ENCODE data around the gene PRPF40B. TPM values are rescaled to one million over a fixed set of nuclear protein-coding genes. Genes with fewer than 3 reads are reported as not detected.

PRPF40B gene
- total and polyA plus RNA-seq, 2 of the 13 experiments (the other 11 are each of a cell fraction or from before 2014, with no cell fraction given): 5.0 to 7.8 TPM

DNA sequence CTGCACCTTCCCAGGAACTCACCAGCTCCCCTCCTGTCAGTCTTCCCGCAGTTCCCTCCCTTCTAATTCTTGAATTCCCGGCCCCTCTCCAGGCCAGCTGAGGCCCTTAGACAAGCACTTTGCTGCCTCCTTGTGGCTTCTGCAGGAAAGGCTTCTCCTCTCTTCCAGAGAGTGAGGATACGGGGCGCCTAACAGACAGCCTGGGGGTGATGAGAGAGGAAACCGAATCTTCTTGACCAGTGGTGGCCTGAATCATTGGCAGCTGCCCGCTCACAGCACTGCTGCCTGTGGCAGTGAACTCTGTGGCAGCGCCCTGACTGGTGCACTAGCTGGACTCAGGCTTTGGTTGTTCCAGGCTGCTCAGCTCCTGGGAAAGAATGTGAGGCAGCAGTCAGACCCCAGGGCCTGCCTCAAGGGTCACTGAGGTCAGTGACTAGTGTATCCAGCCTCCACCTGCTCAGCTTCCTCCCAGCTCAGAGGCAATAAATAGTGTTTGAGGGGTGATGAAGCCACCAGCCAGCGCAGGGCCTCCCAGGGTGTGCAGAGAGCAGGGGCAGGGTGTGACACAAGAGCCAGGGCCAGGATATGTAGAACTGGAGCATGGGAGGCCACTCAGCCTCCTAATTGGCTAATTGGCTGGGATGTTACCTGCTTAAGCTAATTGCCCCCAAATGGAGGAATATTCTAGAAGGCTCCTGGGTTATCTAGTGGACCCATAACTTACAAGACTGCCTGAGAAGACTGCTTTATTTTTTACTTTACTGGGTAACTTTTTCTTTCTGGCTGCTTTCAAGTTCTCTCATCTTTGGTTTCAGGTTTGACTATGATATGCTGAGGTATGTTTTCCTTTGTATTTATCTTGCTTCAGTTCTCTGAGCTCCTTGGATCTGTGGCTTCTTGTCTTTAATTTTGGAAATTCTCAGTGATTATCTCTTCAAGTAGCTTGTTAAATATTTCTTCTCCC lies 42.5 kb upstream of the PRPF40B start (continued):
- no peak for TF ChIP-seq ZNF256 (CRISPR knock-in tag; conservative IDR thresholded peaks at IDR 0.05)
- no peak for TF ChIP-seq ZNF841 (CRISPR knock-in tag; IDR thresholded peaks at IDR 0.05; ENCODE audit: borderline replicate concordance)
- TF ChIP-seq LCORL (IDR thresholded peaks at IDR 0.05): no peak
- 0 out of 2 replicates have a peak, but pooled peaks have one; percentile 39 for TF ChIP-seq LCORL (CRISPR knock-in tag; IDR thresholded peaks at IDR 0.05)
- no peak for TF ChIP-seq AKAP8 (CRISPR knock-in tag; IDR thresholded peaks at IDR 0.05)
- no peak for TF ChIP-seq HMG20B (CRISPR knock-in tag; conservative IDR thresholded peaks at IDR 0.05)
- TF ChIP-seq RAD21 (CRISPR knock-in tag; IDR thresholded peaks at IDR 0.05): peak; percentile 81
- TF ChIP-seq MLLT10 (CRISPR knock-in tag; IDR thresholded peaks at IDR 0.05): no peak
- TF ChIP-seq ZNF446 (CRISPR knock-in tag; IDR thresholded peaks at IDR 0.05): no peak
- TF ChIP-seq, protein P1, sequence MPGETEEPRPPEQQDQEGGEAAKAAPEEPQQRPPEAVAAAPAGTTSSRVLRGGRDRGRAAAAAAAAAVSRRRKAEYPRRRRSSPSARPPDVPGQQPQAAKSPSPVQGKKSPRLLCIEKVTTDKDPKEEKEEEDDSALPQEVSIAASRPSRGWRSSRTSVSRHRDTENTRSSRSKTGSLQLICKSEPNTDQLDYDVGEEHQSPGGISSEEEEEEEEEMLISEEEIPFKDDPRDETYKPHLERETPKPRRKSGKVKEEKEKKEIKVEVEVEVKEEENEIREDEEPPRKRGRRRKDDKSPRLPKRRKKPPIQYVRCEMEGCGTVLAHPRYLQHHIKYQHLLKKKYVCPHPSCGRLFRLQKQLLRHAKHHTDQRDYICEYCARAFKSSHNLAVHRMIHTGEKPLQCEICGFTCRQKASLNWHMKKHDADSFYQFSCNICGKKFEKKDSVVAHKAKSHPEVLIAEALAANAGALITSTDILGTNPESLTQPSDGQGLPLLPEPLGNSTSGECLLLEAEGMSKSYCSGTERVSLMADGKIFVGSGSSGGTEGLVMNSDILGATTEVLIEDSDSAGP (CRISPR knock-in tag; IDR thresholded peaks at IDR 0.05; ENCODE audit: borderline replicate concordance): peak; percentile 65
- TF ChIP-seq SP4 (CRISPR knock-in tag; IDR thresholded peaks at IDR 0.05): no peak
- no peak for TF ChIP-seq ZNF124 (CRISPR knock-in tag; IDR thresholded peaks at IDR 0.05)
- TF ChIP-seq, protein P2, sequence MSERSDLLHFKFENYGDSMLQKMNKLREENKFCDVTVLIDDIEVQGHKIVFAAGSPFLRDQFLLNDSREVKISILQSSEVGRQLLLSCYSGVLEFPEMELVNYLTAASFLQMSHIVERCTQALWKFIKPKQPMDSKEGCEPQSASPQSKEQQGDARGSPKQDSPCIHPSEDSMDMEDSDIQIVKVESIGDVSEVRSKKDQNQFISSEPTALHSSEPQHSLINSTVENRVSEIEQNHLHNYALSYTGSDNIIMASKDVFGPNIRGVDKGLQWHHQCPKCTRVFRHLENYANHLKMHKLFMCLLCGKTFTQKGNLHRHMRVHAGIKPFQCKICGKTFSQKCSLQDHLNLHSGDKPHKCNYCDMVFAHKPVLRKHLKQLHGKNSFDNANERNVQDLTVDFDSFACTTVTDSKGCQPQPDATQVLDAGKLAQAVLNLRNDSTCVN (CRISPR knock-in tag; IDR thresholded peaks at IDR 0.05; ENCODE audit: borderline replicate concordance): no peak
- TF ChIP-seq ZNF264 (CRISPR knock-in tag; IDR thresholded peaks at IDR 0.05): no peak
- no peak for TF ChIP-seq ZBTB8A (CRISPR knock-in tag; IDR thresholded peaks at IDR 0.05; ENCODE audit: borderline replicate concordance, low read depth)
- TF ChIP-seq ZNF687 (CRISPR knock-in tag; IDR thresholded peaks at IDR 0.05): peak; percentile 36
- TF ChIP-seq ZNF530 (CRISPR knock-in tag; IDR thresholded peaks at IDR 0.05; ENCODE audit: low read depth): no peak
- no peak for TF ChIP-seq ZNF879 (CRISPR knock-in tag; IDR thresholded peaks at IDR 0.05)
- no peak for TF ChIP-seq ZNF550 (CRISPR knock-in tag; IDR thresholded peaks at IDR 0.05; ENCODE audit: borderline replicate concordance)
- TF ChIP-seq ZNF839 (CRISPR knock-in tag; IDR thresholded peaks at IDR 0.05; ENCODE audit: borderline replicate concordance): no peak
- no peak for TF ChIP-seq FOXO1 (CRISPR knock-in tag; IDR thresholded peaks at IDR 0.05)

Measured in HepG2 (cell line).